Measurements from ENCODE around the gene IRGQ.

Gene IRGQ

DNA sequence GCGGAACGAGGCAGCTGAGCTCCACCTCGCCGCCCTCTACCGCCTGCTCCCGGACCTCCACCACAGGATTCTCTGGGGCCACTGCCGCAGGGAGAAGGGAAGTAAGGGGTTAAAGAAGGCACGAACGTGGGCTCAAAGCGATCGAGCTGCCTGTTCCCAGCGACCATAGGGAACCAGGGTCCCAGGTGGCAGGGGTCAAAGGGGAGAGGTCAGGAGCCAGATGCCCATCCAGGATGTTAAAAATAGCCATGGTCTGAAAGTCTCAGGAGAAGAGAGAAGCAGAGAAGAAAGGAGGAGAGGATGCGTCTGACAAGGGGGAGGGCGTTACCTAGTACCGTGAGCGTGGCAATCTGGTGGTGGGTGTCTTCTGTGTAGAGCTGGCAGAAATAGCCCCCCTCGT lies 30.9 kb upstream of the IRGQ start:
- no peak overlapping the region for H3K4me3 ChIP-seq
- no peak overlapping the region for H3K27ac ChIP-seq

GRCh38 chr19:43625918-43626579 lies 30.1 kb upstream of the IRGQ start:
- H3K4me3 ChIP-seq: no peak overlapping the region
- peak overlapping the region in 1 of 21 experiments; percentile 38 for H3K27ac ChIP-seq

GRCh38 chr19:43624933-43625332 lies 29.0 kb upstream of the IRGQ start:
- Histone ChIP-seq H3K27ac (peak overlapping the region in 1 of 21 experiments; percentile 38), H3K4me3 (no peak overlapping the region)

- no peak overlapping the region for H3K27ac ChIP-seq
- no peak overlapping the region for H3K4me3 ChIP-seq
Measured at GRCh38 chr19:43623889-43624670, 28.1 kb upstream of the IRGQ start.

DNA sequence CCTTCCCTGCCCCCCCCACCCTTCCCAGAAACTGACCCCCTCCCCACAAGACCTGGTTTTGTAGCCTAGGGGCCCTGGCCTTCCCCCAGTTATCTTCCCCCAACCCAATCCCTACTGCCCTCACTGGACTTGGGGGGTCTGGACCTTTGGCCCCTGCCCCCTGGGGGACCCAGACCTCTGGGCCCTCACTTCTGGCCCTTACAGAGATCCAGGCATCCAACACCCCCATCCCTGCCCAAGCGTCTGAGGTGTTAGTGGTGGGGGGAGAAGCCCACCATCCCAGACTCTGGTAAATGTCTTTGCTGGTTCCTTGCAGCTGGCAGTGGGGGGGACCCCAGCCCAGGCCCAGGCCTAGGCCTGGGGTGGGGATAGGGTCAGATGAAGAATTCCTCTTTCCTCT lies 27.0 kb upstream of the IRGQ start:
- Histone ChIP-seq H3K27ac (no peak overlapping the region), H3K4me3 (no peak overlapping the region)

- Histone ChIP-seq H3K27ac (no peak overlapping the region), H3K4me3 (no peak overlapping the region)
Measured at GRCh38 chr19:43622070-43622469, 26.1 kb upstream of the IRGQ start.

DNA sequence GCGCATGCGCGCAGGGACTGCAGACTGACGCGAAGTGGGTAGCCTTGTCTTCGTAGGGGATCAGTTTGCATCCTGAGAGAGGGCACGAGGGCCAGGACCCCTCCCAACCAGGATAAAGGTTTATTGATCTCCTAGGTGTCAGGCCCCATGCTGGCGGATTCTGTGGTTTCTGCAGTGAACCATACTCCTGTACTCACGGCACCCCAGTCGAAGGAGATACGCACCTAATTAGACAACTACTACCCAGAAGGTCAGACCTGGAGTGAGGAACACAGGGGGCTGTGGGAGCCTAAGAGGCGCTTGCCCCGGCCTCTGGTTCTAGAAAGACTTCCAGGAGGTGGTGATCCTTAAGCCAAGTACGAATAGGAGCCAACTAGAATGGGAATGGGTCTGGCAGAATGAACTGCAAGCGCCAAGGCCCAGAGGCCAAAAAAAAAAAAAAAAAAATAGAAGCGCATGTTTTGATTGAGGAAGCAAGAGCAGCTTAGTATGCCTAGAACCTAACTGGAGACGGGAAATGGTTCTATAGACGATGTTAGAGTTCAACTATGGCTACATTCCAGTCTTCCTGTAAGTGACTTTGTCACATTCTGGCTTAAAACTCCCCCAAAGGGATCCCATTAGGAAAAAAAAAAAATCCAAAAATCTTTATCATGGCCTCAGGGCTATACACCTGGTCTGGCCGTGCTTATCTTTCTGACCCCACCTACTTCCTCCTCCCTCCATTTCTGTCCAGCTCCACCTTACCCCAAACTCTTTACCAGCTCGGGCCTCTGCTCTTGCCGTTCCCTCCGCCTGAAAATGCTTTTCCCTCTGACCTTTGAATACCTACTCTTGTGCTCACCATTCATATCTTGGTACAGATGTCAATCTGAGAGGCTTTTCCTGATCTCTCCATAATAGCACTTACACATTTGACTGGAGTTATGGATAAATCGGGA lies 24.4 kb upstream of the IRGQ start:
- peak overlapping the region in 20 of 21 experiments; percentile 69 to 97 (median 92) for H3K27ac ChIP-seq

GRCh38 chr19:43619262-43620060 lies 23.5 kb upstream of the IRGQ start, which contains the start of gene ZNF428:
Gene ZNF428 (minus strand): TSS chr19:43619629. CDS start chr19:43614304, 5,325 bp downstream.
- Histone ChIP-seq H3K4me3 (peak within 1 kb of the TSS; percentile 52 to 86 (median 63)), H3K27ac (peak within 1 kb of the TSS; percentile 59 to 97 (median 92))

More for the DNA sequence above, 24.4 kb upstream of the IRGQ start:
- peak overlapping the region; percentile 52 to 86 (median 63) for H3K4me3 ChIP-seq

DNA sequence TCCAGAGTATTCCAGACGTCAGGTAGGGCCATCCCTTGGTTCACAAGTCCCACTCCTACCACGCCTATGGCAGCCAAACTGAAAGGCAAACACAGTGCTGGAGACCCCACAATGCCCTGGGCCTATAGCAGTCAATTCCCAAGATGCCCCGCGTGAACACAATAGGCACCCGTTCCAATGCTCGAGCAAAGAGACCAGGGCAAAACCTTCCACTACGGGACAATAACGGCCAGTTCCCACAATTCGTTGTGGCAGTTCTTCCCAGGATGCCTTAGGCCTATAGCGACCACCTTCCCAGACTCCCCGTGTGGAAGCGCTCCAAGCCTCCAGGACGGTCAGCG lies 23.0 kb upstream of the IRGQ start:
- peak overlapping the region; percentile 59 to 97 (median 92) for H3K27ac ChIP-seq
- H3K4me3 ChIP-seq: peak overlapping the region; percentile 52 to 86 (median 63)

GRCh38 chr19:43616954-43617353 lies 21.0 kb upstream of the IRGQ start:
- H3K4me3 ChIP-seq: no peak overlapping the region
- no peak overlapping the region for H3K27ac ChIP-seq

- Histone ChIP-seq H3K4me3 (no peak overlapping the region), H3K27ac (no peak overlapping the region)
Measured at GRCh38 chr19:43616306-43616705, 20.4 kb upstream of the IRGQ start.

- H3K4me3 ChIP-seq: no peak overlapping the region
- H3K27ac ChIP-seq: no peak overlapping the region
Measured at GRCh38 chr19:43612374-43612773, 16.4 kb upstream of the IRGQ start.

DNA sequence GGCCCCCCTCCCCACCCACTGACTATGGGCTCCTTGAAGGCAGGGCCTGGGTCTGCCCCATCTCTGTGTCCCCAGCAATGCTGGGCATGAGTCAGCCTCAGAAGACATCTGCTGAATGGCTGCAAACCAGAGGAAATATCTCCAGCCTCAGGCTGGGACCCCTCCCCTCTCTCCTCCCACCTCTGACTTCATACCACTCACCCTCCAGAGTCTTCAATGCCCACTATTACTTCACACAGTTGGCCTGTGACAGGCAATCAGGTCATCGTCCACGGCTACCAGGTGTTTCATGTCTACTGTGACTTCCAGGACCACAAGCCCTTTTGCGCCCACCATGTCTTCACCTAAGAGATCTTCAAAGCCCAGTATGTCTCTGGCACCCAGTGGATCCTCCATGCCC lies 15.9 kb upstream of the IRGQ start, which contains the start of gene SRRM5:
SRRM5 (plus strand) TSS at position 301 of the 400 bp plus-strand sequence; CDS start at position 335, 34 bp downstream.
- Histone ChIP-seq H3K4me3 (no peak within 1 kb of the TSS), H3K27ac (peak within 1 kb of the TSS in 1 of 21 experiments; percentile 17)

GRCh38 chr19:43610493-43610892 lies 14.6 kb upstream of the IRGQ start:
- H3K27ac ChIP-seq: peak overlapping the region in 1 of 21 experiments; percentile 17
- no peak overlapping the region for H3K4me3 ChIP-seq

DNA sequence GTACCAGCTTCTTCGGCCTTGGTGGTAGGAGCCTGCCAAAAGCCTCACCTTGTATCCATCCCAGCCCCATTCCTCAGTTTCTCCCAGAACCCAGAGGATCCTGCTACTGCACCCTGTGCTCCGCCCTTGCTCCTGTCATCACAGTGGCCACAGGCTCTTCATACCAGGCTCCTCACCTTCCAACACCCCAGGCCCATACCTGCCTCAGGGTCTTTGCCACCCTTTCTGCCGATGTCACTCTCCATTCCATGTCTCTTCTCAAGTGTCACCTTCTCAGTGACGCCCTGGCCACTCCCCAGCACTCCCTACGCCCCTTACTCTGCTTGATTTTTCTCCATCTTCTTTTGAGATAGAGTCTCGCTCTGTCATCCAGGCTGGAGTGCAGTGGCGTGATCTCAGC lies 13.9 kb upstream of the IRGQ start:
- no peak overlapping the region for H3K27ac ChIP-seq
- no peak overlapping the region for H3K4me3 ChIP-seq

DNA sequence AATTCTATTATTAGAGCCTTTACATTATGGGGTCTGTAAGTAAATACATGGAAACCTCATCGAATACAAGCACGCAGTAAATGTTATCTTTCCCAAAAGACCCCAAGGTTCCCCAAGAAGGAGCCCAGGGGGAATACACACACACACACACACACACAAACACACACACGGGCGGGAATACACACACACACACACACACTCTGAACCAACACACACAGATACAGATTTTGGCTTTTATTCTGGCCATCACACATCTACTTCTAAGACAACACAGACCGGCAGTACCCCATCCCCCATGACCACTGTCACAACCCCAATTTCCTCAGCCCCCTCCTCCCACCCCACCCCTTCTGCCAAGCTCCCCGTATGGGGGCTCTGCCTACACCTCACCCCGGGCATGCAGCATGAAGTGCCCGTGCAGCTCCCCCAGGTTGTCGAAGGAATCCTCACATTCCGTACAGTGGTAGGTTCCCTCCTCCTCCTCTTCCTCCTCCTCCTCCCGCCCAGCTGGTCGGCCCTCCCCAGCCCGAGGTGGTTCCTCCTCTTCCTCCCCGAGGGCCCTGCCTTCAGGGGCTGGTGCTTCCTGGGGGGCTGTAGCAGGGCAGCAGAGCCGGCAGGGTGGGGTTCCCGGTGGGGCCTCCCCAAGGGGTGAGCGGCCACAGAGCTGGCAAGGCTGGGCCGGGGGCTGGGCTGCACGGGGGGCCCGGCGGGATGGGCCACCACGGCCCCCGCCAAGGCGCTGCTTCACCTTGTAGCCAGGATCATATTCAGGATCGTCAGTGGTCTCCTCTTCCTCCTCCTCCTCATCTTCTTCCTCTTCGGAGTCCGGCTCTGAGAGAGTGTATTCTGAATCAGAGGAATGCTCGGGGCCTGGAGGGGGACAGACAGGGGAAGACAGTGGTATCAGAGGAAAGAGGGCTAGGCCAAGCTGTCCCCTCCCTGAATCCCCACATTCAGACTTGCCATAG lies 11.6 kb upstream of the IRGQ start:
- Histone ChIP-seq H3K27ac (peak overlapping the region in 11 of 21 experiments; percentile 12 to 67 (median 42)), H3K4me3 (no peak overlapping the region)

GRCh38 chr19:43606569-43607229 lies 10.8 kb upstream of the IRGQ start:
- H3K4me3 ChIP-seq: no peak overlapping the region
- H3K27ac ChIP-seq: peak overlapping the region in 13 of 21 experiments; percentile 12 to 67 (median 46)
